ENCODE measurements around the gene MED12L.

GRCh38 chr3:151314593-151314992 is 229.1 kb downstream of the MED12L start:
- no peak for TF ChIP-seq SIX5 (IDR thresholded peaks at IDR 0.05; ENCODE audit: borderline replicate concordance in 1 of 2, insufficient read depth in 1 of 2, low read depth in 1 of 2, low read length in 2 of 2)
- no peak for TF ChIP-seq NCOR1 (IDR thresholded peaks at IDR 0.05)
- TF ChIP-seq ZFX (CRISPR knock-in tag; IDR thresholded peaks at IDR 0.05): no peak
- TF ChIP-seq ARHGAP35 (IDR thresholded peaks at IDR 0.05; ENCODE audit: partially characterized antibody): no peak
- TF ChIP-seq CBFB (CRISPR knock-in tag; IDR thresholded peaks at IDR 0.05): no peak
- no peak for TF ChIP-seq REST (IDR thresholded peaks at IDR 0.05; ENCODE audit: borderline replicate concordance)
- no peak for TF ChIP-seq REST (CRISPR knock-in tag; IDR thresholded peaks at IDR 0.05; ENCODE audit: low read depth)
- no peak for TF ChIP-seq BACH1 (tag; IDR thresholded peaks at IDR 0.05)
- no peak for TF ChIP-seq ZBTB34 (CRISPR knock-in tag; IDR thresholded peaks at IDR 0.05)

All from K562 (cell line).